Spleen (tissue), 11 donors: ENCODE data around the gene IFT27. TPM values are rescaled to one million over a fixed set of nuclear protein-coding genes. Genes with fewer than 3 reads are reported as not detected.

Source experiments
- DNase-seq: peaks from one replicate; pipeline ENCODE4 v3.0.0-alpha.2; 2020
- H3K27ac ChIP-seq, 8 donors: fragments of 200-600 bp; sonication (generic) in 7 of 8; 1 replicate in 4 of 8; 2 replicates in 4 of 8; pipeline versions ENCODE4 v1.5.0 to v1.8.0; 2016 to 2021; ENCODE audit warnings: inconsistent platforms in 4 of 8, mild to moderate bottlenecking in 4 of 8, moderate library complexity in 1 of 8
- H3K27me3 ChIP-seq, 7 donors: fragments of 200-600 bp; sonication (generic) in 6 of 7; replicated peaks in 1 of 7; 1 replicate in 4 of 7; 2 replicates in 3 of 7; pipeline versions ENCODE4 v1.5.0 to v1.8.0; 2016 to 2021; ENCODE audit warnings: inconsistent platforms in 3 of 7, mild to moderate bottlenecking in 1 of 7
- H3K36me3 ChIP-seq, 6 donors: fragments of 200-600 bp; sonication (generic) in 5 of 6; 1 replicate in 4 of 6; 2 replicates in 2 of 6; pipeline versions ENCODE4 v1.5.0 to v1.8.0; 2016 to 2021; ENCODE audit warnings: inconsistent platforms in 2 of 6
- H3K4me1 ChIP-seq, 6 donors: fragments of 200-600 bp; sonication (generic) in 5 of 6; 1 replicate in 3 of 6; 2 replicates in 3 of 6; pipeline versions ENCODE4 v1.5.0 to v1.8.0; 2016 to 2021; ENCODE audit warnings: inconsistent platforms in 3 of 6
- H3K4me3 ChIP-seq, 8 donors: fragments of 200-600 bp; sonication (generic) in 7 of 8; 1 replicate in 4 of 8; 2 replicates in 4 of 8; pipeline versions ENCODE4 v1.5.0 to v1.8.0; 2016 to 2021; ENCODE audit warnings: inconsistent platforms in 4 of 8, mild to moderate bottlenecking in 4 of 8, moderate library complexity in 2 of 8
- H3K9me3 ChIP-seq, 8 donors: fragments of 200-600 bp; sonication (generic) in 7 of 8; 1 replicate in 4 of 8; 2 replicates in 4 of 8; pipeline versions ENCODE4 v1.5.0 to v1.8.0; 2016 to 2021; ENCODE audit warnings: inconsistent platforms in 4 of 8
- CTCF ChIP-seq, 11 experiments: fragments of 200-600 bp in 7 of 11; fragments of 450-650 bp in 4 of 11; sonication (generic) in 4 of 11; IDR thresholded peaks in 8 of 11; conservative IDR thresholded peaks in 3 of 11; 1 replicate in 7 of 11; 2 replicates in 4 of 11; pipeline versions ENCODE4 v1.4.0 to v1.8.0; 2016 to 2021; ENCODE audit warnings: antibody characterized with exemption in 11 of 11, inconsistent platforms in 4 of 11, mild to moderate bottlenecking in 1 of 11
- POLR2A ChIP-seq, 3 donors: fragments of 450-650 bp; IDR thresholded peaks; one replicate each; pipeline ENCODE4 v1.5.1; 2017; ENCODE audit warnings: antibody characterized with exemption in 3 of 3, mild to moderate bottlenecking in 1 of 3
- POLR2AphosphoS5 ChIP-seq, 3 donors: sonication (generic); formaldehyde crosslinking; IDR thresholded peaks; one replicate each; pipeline ENCODE4 v1.5.1; 2017; ENCODE audit warnings: antibody characterized with exemption in 3 of 3
- WGBS, 5 donors: extraction: QIAGEN DNeasy Blood & Tissue Kit in 3 of 5; methylation state at CpG; one replicate each; pipeline versions ENCODE4 v1.1.5 to v1.1.7; 2013 to 2018; 5-methylcytosine and 5-hydroxymethylcytosine counted together
- intact Hi-C: fragments of 100-400 bp; cut with DNase I; formaldehyde crosslinking; loops from one replicate; pipeline ENCODE4 v1.15.0; 2023; ENCODE audit warnings: low total_unique reads
- polyA plus RNA-seq, 3 donors: library from polyadenylated mRNA; stranded (reverse); fragments of 200-250 nt; gene quantifications; one replicate each; pipeline ENCODE4 v1.2.1, GENCODE V29; 2013
- total RNA-seq, 7 donors: library from RNA; depleted of rRNA in 3 of 7; stranded (reverse); fragments of >200 nt in 3 of 7; fragmentation: NEBNext Ultra II Directional in 4 of 7; extraction: Animal tissue kit (Norgen Biotek cat#: 25700) in 4 of 7; gene quantifications; one replicate each; pipeline versions ENCODE4 v1.1.0 to v1.2.1, GENCODE V29; 2016 to 2021
- donor health status: healthy with polysubstance abuse.
- donor health status: DM: no; HTN: no; CAD: no; lungs with moderate emphysema.
- donor health status: DM: no; HTN: no; CAD: no.
- donor health status: Bipolar disorder and iron deficiency.
- donor health status: healthy.
- donor health status: DM: no; HTN: no; CAD: no.
- donor health status: DM: yes; HTN: yes; CAD: no.

Gene IFT27
- total and polyA plus RNA-seq, 10 donors, result 12.4 to 35.4 (median 22.4) TPM

DNA sequence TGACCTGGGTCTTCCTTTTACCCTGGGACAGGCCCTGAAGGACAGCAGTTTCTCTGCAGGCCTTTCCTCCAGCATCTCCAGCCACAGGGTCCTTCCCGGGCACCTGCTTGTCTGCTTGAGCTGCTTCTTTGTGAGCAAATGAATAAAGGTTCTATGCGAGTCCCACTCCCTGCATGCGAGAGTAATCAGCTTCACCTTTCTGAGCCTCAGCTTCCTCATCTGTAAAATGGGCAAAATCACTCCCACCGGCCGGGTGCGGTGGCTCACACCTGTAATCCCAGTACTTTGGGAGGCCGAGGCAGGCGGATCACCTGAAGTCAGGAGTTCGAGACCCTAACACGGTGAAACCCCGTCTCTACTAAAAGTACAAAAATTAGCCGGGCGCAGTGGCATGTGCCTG, 31.1 kb downstream of the IFT27 start:
- Histone ChIP-seq H3K27ac (no peak overlapping the region), H3K36me3 (no peaks in the 10 kb centered on the region), H3K27me3 (peaks cover 0 to 34% (median 10%) of the 10 kb centered on the region in 7 donors), H3K4me3 (no peak overlapping the region), H3K4me1 (no peaks in the 10 kb centered on the region), H3K9me3 (no peaks in the 10 kb centered on the region)
- intact Hi-C loops, result no loop called here
- no peak for DNase-seq
- TF ChIP-seq POLR2AphosphoS5 (IDR thresholded peaks at IDR 0.05) (no peak), CTCF (IDR thresholded peaks at IDR 0.05 in 8 of 11, conservative IDR thresholded peaks at IDR 0.05 in 3 of 11) (no peak), POLR2A (IDR thresholded peaks at IDR 0.05) (no peak)
- 90 to 94% (median 93%) methylated on average over 13 of the region's 13 CpGs for WGBS, 5 donors

DNA sequence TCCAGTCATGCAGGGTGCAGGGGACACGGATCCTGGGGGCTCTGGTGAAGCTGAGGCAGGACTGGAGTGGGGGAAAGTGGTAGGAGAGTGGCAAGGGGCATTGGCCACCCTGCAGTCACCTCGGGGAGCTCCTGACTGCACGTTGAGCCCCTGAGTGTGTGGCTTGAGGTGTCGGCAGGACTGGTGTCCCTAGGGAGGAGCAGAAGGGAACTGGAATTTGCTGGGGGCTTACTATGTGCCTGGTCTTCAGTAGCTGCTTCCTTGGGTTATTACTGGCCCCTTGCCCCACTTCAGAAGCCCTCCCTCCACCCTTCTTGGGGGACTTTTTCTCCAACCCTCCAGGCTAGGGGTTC, 31.5 kb downstream of the IFT27 start:
- 49 to 72% (median 59%) methylated on average over 4 of the region's 4 CpGs for WGBS, 5 donors
- DNase-seq, result no peak
- H3K4me1 ChIP-seq, result no peaks in the 10 kb centered on the region
- H3K27me3 ChIP-seq, result peaks cover 0 to 36% (median 10%) of the 10 kb centered on the region in 7 donors
- intact Hi-C loops, result no loop called here
- H3K27ac ChIP-seq, result no peak overlapping the region
- TF ChIP-seq CTCF (IDR thresholded peaks at IDR 0.05 in 8 of 11, conservative IDR thresholded peaks at IDR 0.05 in 3 of 11) (no peak), POLR2A (IDR thresholded peaks at IDR 0.05) (no peak), POLR2AphosphoS5 (IDR thresholded peaks at IDR 0.05) (no peak)
- no peak overlapping the region for H3K4me3 ChIP-seq
- H3K36me3 ChIP-seq, result no peaks in the 10 kb centered on the region
- peaks cover 0 to 2% (median 0%) of the 10 kb centered on the region in 8 donors for H3K9me3 ChIP-seq

DNA sequence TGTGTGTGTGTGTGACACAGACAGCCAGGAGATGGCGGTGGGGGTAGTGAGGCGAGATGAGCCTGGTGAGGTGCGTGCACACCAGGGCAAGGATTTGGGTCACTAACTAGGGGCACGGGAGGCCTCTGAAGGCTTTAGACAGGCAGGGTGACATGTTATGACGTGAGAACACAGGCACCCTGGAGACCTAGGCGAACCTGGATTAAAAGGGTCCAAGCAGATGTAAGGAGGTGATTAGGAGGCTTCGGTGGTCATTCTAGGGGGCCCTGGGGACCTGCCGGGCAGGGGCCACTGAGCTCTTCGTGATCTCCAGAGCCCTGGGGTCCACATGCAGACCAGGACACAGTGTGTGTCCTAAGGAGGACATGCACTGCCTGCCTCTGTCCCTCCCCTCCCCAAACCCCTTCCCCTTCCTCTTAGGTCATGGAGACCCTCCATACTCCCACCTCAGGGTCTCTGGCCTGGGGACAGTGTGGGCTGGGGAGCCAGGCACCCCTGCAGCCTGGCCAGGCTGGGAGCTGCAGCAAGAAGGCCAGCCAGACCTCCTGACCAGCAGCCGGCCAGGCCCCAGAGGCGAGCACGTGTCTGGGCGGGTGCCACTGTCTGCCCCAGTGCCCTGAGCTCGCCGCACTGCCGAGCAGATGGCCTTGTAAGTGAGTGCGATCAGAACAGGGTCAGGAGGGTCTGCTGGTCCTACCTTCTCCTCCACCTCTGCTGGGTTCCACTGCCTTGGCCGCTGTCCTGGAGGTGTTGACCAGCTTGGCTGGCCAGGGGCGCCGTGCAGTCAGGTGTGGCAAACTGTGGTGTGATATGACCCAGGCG, 32.1 kb downstream of the IFT27 start:
- Histone ChIP-seq H3K4me1 (no peaks in the 10 kb centered on the region), H3K9me3 (peaks cover 0 to 4% (median 0%) of the 10 kb centered on the region in 8 donors), H3K27me3 (peaks cover 0 to 36% (median 10%) of the 10 kb centered on the region in 7 donors), H3K4me3 (no peak overlapping the region), H3K36me3 (no peaks in the 10 kb centered on the region), H3K27ac (no peak overlapping the region)
- DNase-seq, result no peak
- intact Hi-C loops, result no loop called here
- 75 to 89% (median 82%) methylated on average over 17 to 21 of the region's 21 CpGs for WGBS, 5 donors
- no peak for TF ChIP-seq POLR2A (IDR thresholded peaks at IDR 0.05)
- no peak for TF ChIP-seq CTCF (IDR thresholded peaks at IDR 0.05 in 8 of 11, conservative IDR thresholded peaks at IDR 0.05 in 3 of 11)
- no peak for TF ChIP-seq POLR2AphosphoS5 (IDR thresholded peaks at IDR 0.05)

- no peak for TF ChIP-seq CTCF (IDR thresholded peaks at IDR 0.05 in 8 of 11, conservative IDR thresholded peaks at IDR 0.05 in 3 of 11)
- no peak for TF ChIP-seq POLR2A (IDR thresholded peaks at IDR 0.05)
- TF ChIP-seq POLR2AphosphoS5 (IDR thresholded peaks at IDR 0.05), result no peak
- WGBS, 5 donors, result 73 to 85% (median 80%) methylated on average over 3 to 4 of the region's 4 CpGs
- DNase-seq, result no peak
These were observed 32.9 kb downstream of the IFT27 start for GRCh38 chr22:36743011-36743410.

More at GRCh38 chr22:36743011-36743410, 32.9 kb downstream of the IFT27 start:
- Histone ChIP-seq H3K4me1 (peaks cover 0 to 5% (median 0%) of the 10 kb centered on the region in 6 donors), H3K9me3 (peaks cover 0 to 4% (median 0%) of the 10 kb centered on the region in 8 donors), H3K27ac (no peak overlapping the region), H3K4me3 (no peak overlapping the region), H3K27me3 (peaks cover 0 to 44% (median 10%) of the 10 kb centered on the region in 7 donors), H3K36me3 (no peaks in the 10 kb centered on the region)
- intact Hi-C loops, result no loop called here
